Neural crest cell (in vitro differentiated cells): ENCODE results near the gene YWHAH. TPM values are rescaled to one million over a fixed set of nuclear protein-coding genes. Genes with fewer than 3 reads are reported as not detected.

ENCODE experiments used
- DNase-seq: peaks from one replicate; pipeline ENCODE4 v3.0.0; 2021; ENCODE audit warnings: low read depth, mixed read lengths, low spot score
- H3K27ac Mint-ChIP-seq: one replicate; pipeline ENCODE4 v1.8.0; 2021; ENCODE audit warnings: mild to moderate bottlenecking, mixed read lengths; ENCODE audit not compliant: unreplicated experiment
- H3K27me3 Mint-ChIP-seq: 2 replicates; pipeline ENCODE4 v1.8.0; 2021; ENCODE audit warnings: low read depth, mild to moderate bottlenecking, mixed read lengths
- H3K36me3 Mint-ChIP-seq: 2 replicates; pipeline ENCODE4 v1.8.0; 2021; ENCODE audit warnings: low read depth, mild to moderate bottlenecking, mixed read lengths
- H3K4me1 Mint-ChIP-seq: 2 replicates; pipeline ENCODE4 v1.8.0; 2021; ENCODE audit warnings: mixed read lengths
- H3K4me3 Mint-ChIP-seq: one replicate; pipeline ENCODE4 v1.8.0; 2021; ENCODE audit warnings: mild to moderate bottlenecking, mixed read lengths
- H3K9me3 Mint-ChIP-seq: 2 replicates; pipeline ENCODE4 v1.8.0; 2021; ENCODE audit warnings: mixed read lengths
- CTCF ChIP-seq: fragments of 200-600 bp; sonication (generic); conservative IDR thresholded peaks from 2 replicates; pipeline ENCODE4 v1.5.0; 2021; ENCODE audit warnings: antibody characterized with exemption, mild to moderate bottlenecking
- total RNA-seq: library from RNA; stranded (reverse); gene quantifications from 2 replicates; pipeline ENCODE4 v1.2.1, GENCODE V29; 2021

YWHAH gene
- total RNA-seq, 1 donor from 2014 or later: 162 TPM

GRCh38 chr22:31944700-31945442, 536 bp downstream of the YWHAH start:
- peaks cover 13% of the 10 kb centered on the region for H3K4me1 Mint-ChIP-seq
- no peak overlapping the region for H3K27ac Mint-ChIP-seq
- no peaks in the 10 kb centered on the region for H3K9me3 Mint-ChIP-seq
- no peaks in the 10 kb centered on the region for H3K27me3 Mint-ChIP-seq
- peaks cover 7% of the 10 kb centered on the region for H3K36me3 Mint-ChIP-seq
- peak; percentile 36 for DNase-seq
- peak overlapping the region; percentile 34 for H3K4me3 Mint-ChIP-seq
- TF ChIP-seq CTCF: no peak

GRCh38 chr22:31945443-31945855, 1.1 kb downstream of the YWHAH start:
- H3K27ac Mint-ChIP-seq: no peak overlapping the region
- H3K36me3 Mint-ChIP-seq: peaks cover 9% of the 10 kb centered on the region
- DNase-seq: no peak
- H3K9me3 Mint-ChIP-seq: no peaks in the 10 kb centered on the region
- H3K27me3 Mint-ChIP-seq: no peaks in the 10 kb centered on the region
- peaks cover 13% of the 10 kb centered on the region for H3K4me1 Mint-ChIP-seq
- no peak overlapping the region for H3K4me3 Mint-ChIP-seq
- no peak for TF ChIP-seq CTCF

- no peak for TF ChIP-seq CTCF
- Mint-ChIP-seq H3K27me3 (no peaks in the 10 kb centered on the region), H3K36me3 (peaks cover 9% of the 10 kb centered on the region), H3K4me1 (peaks cover 13% of the 10 kb centered on the region), H3K4me3 (no peak overlapping the region), H3K9me3 (no peaks in the 10 kb centered on the region), H3K27ac (no peak overlapping the region)
- no peak for DNase-seq
Measured at GRCh38 chr22:31945971-31946680, 1.8 kb downstream of the YWHAH start.

- peak; percentile 62 for TF ChIP-seq CTCF
- Mint-ChIP-seq H3K27me3 (no peaks in the 10 kb centered on the region), H3K27ac (no peak overlapping the region), H3K4me1 (peaks cover 24% of the 10 kb centered on the region), H3K9me3 (no peaks in the 10 kb centered on the region), H3K4me3 (peak overlapping the region; percentile 68), H3K36me3 (peaks cover 9% of the 10 kb centered on the region)
- DNase-seq: no peak
Measured at GRCh38 chr22:31947296-31947695, 3.0 kb downstream of the YWHAH start.

GRCh38 chr22:31948002-31948401, 3.7 kb downstream of the YWHAH start:
- no peak for TF ChIP-seq CTCF
- no peaks in the 10 kb centered on the region for H3K9me3 Mint-ChIP-seq
- H3K4me3 Mint-ChIP-seq: peak overlapping the region; percentile 68
- no peaks in the 10 kb centered on the region for H3K27me3 Mint-ChIP-seq
- no peak for DNase-seq
- H3K4me1 Mint-ChIP-seq: peaks cover 26% of the 10 kb centered on the region
- H3K36me3 Mint-ChIP-seq: peaks cover 9% of the 10 kb centered on the region
- no peak overlapping the region for H3K27ac Mint-ChIP-seq
